IMR-90 (cell line): ENCODE measurements around the gene SGSM2. TPM values are rescaled to one million over a fixed set of nuclear protein-coding genes. Genes with fewer than 3 reads are reported as not detected.

Source experiments
- ATAC-seq: fragments of 200-7000 bp; cut with Tn5 transposase; 2 replicates; pipeline ENCODE4 v1.9.1; 2020; ENCODE audit warnings: low read depth, mild to moderate bottlenecking, moderate library complexity
- BruUV-seq: library from RNA; stranded (reverse); fragments of 400-500 nt; replicated peaks from 2 replicates; lab custom pipeline; 2021; lab: Mats Ljungman, UMichigan
- CTCF ChIA-PET: fragments of 300-600 bp; formaldehyde crosslinking; extraction: SDS; loops from one replicate; lab custom pipeline; 2021; ENCODE audit warnings: antibody characterized with exemption; lab: Yijun Ruan, JAX
- POLR2A ChIA-PET: fragments of 300-600 bp; sonication (Branson Sonifier 250); formaldehyde crosslinking; loops from one replicate; lab custom pipeline; 2022; ENCODE audit warnings: antibody characterized with exemption; ENCODE audit not compliant: unreplicated experiment; lab: Charles Lee
- DNase-seq: peaks from one replicate; pipeline ENCODE4 v3.0.0; 2013
- H2AFZ ChIP-seq: replicated peaks from 2 replicates; pipeline ENCODE3; 2013; ENCODE audit warnings: low read length, mild to moderate bottlenecking; ENCODE audit not compliant: poor library complexity
- H2AK5ac ChIP-seq: 2 replicates; pipeline ENCODE4 v1.6.1; 2013; ENCODE audit warnings: low read depth, low read length, inconsistent platforms
- H2AK9ac ChIP-seq: replicated peaks from 2 replicates; pipeline ENCODE3; 2013; ENCODE audit warnings: mild to moderate bottlenecking, low read depth, low read length, moderate library complexity; ENCODE audit not compliant: poor library complexity
- H2BK120ac ChIP-seq: 2 replicates; pipeline ENCODE4 v1.6.1; 2013; ENCODE audit warnings: low read depth, low read length, inconsistent platforms
- H2BK15ac ChIP-seq: 3 replicates; pipeline ENCODE4 v1.6.1; 2013; ENCODE audit warnings: low read depth, low read length, inconsistent platforms
- H2BK20ac ChIP-seq: 2 replicates; pipeline ENCODE4 v1.6.1; 2013; ENCODE audit warnings: low read depth, mild to moderate bottlenecking, inconsistent platforms, low read length, moderate library complexity
- H2BK5ac ChIP-seq: 2 replicates; pipeline ENCODE4 v1.6.1; 2013; ENCODE audit warnings: mild to moderate bottlenecking, low read depth, low read length, inconsistent platforms; ENCODE audit not compliant: poor library complexity, severe bottlenecking
- H3K14ac ChIP-seq: replicated peaks from 2 replicates; pipeline ENCODE4 v1.6.1; 2013; ENCODE audit warnings: low read depth, low read length, inconsistent platforms
- H3K18ac ChIP-seq: 2 replicates; pipeline ENCODE4 v1.6.1; 2013; ENCODE audit warnings: low read depth, low read length, control low read depth
- H3K23ac ChIP-seq: 2 replicates; pipeline ENCODE4 v1.6.1; 2013; ENCODE audit warnings: low read depth, low read length, inconsistent platforms
- H3K27ac ChIP-seq: 2 replicates; pipeline ENCODE4 v1.5.1; 2013; ENCODE audit warnings: mild to moderate bottlenecking, control low read depth, low read length; ENCODE audit not compliant: insufficient read depth
- H3K27me3 ChIP-seq: 2 replicates; pipeline ENCODE4 v1.6.1; 2013; ENCODE audit warnings: low read length; ENCODE audit not compliant: control insufficient read depth, insufficient read depth
- H3K36me3 ChIP-seq: 2 replicates; pipeline ENCODE4 v1.6.1; 2013; ENCODE audit warnings: low read length, mixed read lengths; ENCODE audit not compliant: control insufficient read depth, insufficient read depth
- H3K4ac ChIP-seq: 2 replicates; pipeline ENCODE4 v1.6.1; 2013; ENCODE audit warnings: low read depth, low read length, inconsistent platforms
- H3K4me1 ChIP-seq: 2 replicates; pipeline ENCODE4 v1.6.1; 2013; ENCODE audit warnings: low read length, mixed read lengths; ENCODE audit not compliant: control insufficient read depth, insufficient read depth
- H3K4me2 ChIP-seq: 2 replicates; pipeline ENCODE4 v1.6.1; 2013; ENCODE audit warnings: low read depth, mild to moderate bottlenecking, control low read depth, low read length, moderate library complexity
- H3K4me3 ChIP-seq: 2 replicates; pipeline ENCODE4 v1.5.1; 2013; ENCODE audit warnings: low read depth, mild to moderate bottlenecking, control low read depth, low read length, moderate library complexity; ENCODE audit not compliant: insufficient read depth
- H3K56ac ChIP-seq: 2 replicates; pipeline ENCODE4 v1.6.1; 2013; ENCODE audit warnings: low read length, inconsistent platforms; ENCODE audit not compliant: insufficient read depth; ENCODE audit errors: extremely low read depth
- H3K79me1 ChIP-seq, 2 experiments: 2 replicates each; pipeline ENCODE4 v1.6.1; 2013; ENCODE audit warnings: low read length in 2 of 2, inconsistent platforms in 1 of 2, low read depth in 1 of 2
- H3K9ac ChIP-seq: 2 replicates; pipeline ENCODE4 v1.6.1; 2013; ENCODE audit warnings: low read depth, low read length, control low read depth
- H3K9me1 ChIP-seq: 2 replicates; pipeline ENCODE4 v1.6.1; 2013; ENCODE audit warnings: low read length, inconsistent platforms; ENCODE audit not compliant: insufficient read depth
- H3K9me3 ChIP-seq: 2 replicates; pipeline ENCODE4 v1.6.1; 2013; ENCODE audit warnings: low read length; ENCODE audit not compliant: control insufficient read depth, insufficient read depth
- H4K20me1 ChIP-seq: 2 replicates; pipeline ENCODE4 v1.6.1; 2013; ENCODE audit warnings: low read length, inconsistent platforms; ENCODE audit not compliant: insufficient read depth
- H4K5ac ChIP-seq: 2 replicates; pipeline ENCODE4 v1.6.1; 2013; ENCODE audit warnings: mild to moderate bottlenecking, low read depth, low read length, control low read depth
- H4K8ac ChIP-seq, 2 experiments: 2 replicates each; pipeline ENCODE4 v1.6.1; 2013; ENCODE audit warnings: low read depth in 2 of 2, low read length in 2 of 2, control low read depth in 1 of 2, inconsistent platforms in 1 of 2
- H4K91ac ChIP-seq: 2 replicates; pipeline ENCODE4 v1.6.1; 2013; ENCODE audit warnings: low read depth, low read length, inconsistent platforms; ENCODE audit not compliant: insufficient read depth
- BHLHE40 ChIP-seq: fragments of 150-350 bp; IDR thresholded peaks from 2 replicates; pipeline ENCODE4 v1.6.1; 2016; ENCODE audit warnings: mild to moderate bottlenecking, low read depth, low read length
- CEBPB ChIP-seq: IDR thresholded peaks from 2 replicates; pipeline ENCODE4 v1.6.1; 2012; ENCODE audit warnings: low read depth, low read length, improper control_type of control experiment
- CHD1 ChIP-seq: IDR thresholded peaks from 2 replicates; pipeline ENCODE4 v1.6.1; 2012; ENCODE audit warnings: low read depth, low read length, improper control_type of control experiment
- MAZ ChIP-seq: IDR thresholded peaks from 2 replicates; pipeline ENCODE4 v1.6.1; 2012; ENCODE audit warnings: low read depth, mild to moderate bottlenecking, low read length, improper control_type of control experiment, moderate library complexity, borderline replicate concordance
- MXI1 ChIP-seq: IDR thresholded peaks from 2 replicates; pipeline ENCODE4 v1.6.1; 2012; ENCODE audit warnings: low read depth, mild to moderate bottlenecking, low read length, moderate library complexity, borderline replicate concordance
- POLR2A ChIP-seq: IDR thresholded peaks from 2 replicates; pipeline ENCODE4 v1.6.1; 2012; ENCODE audit warnings: mild to moderate bottlenecking, low read depth, low read length
- RAD21 ChIP-seq: IDR thresholded peaks from 2 replicates; pipeline ENCODE4 v1.6.1; 2012; ENCODE audit warnings: low read length, improper control_type of control experiment
- RFX5 ChIP-seq: IDR thresholded peaks from 2 replicates; pipeline ENCODE4 v1.8.0; 2012; ENCODE audit warnings: low read depth, mild to moderate bottlenecking, low read length, moderate library complexity
- SMC3 ChIP-seq: fragments of 150-350 bp; IDR thresholded peaks from 2 replicates; pipeline ENCODE4 v1.6.1; 2016; ENCODE audit warnings: low read depth, mild to moderate bottlenecking, antibody characterized with exemption, low read length, moderate library complexity
- WGBS, 2 experiments: methylation state at CpG; one replicate each; pipeline versions ENCODE4 v1.1.5 to v1.1.7; 2013; ENCODE audit warnings: missing lambda C conversion rate in 2 of 2; ENCODE audit not compliant: insufficient read length in 1 of 2; ENCODE audit errors: extremely low coverage in 2 of 2; 5-methylcytosine and 5-hydroxymethylcytosine counted together
- dilution Hi-C: fragments of 300-500 bp; cut with HindIII; formaldehyde crosslinking; loops from one replicate; pipeline ENCODE4 v1.14.3; 2018; ENCODE audit warnings: low sequenced_read_pairs; ENCODE audit not compliant: unreplicated experiment
- in situ Hi-C: fragments of 300-500 bp; cut with MboI; formaldehyde crosslinking; loops from 3 replicates; pipeline ENCODE4 v1.14.3; 2019; ENCODE audit warnings: low sequenced_read_pairs, inconsistent platforms, mixed read lengths
- intact Hi-C: fragments of 100-400 bp; cut with micrococcal nuclease; formaldehyde crosslinking; loops from 2 replicates; pipeline ENCODE4 v1.10.0; 2022
- polyA plus RNA-seq, 3 experiments: library from polyadenylated mRNA; depleted of rRNA; stranded (reverse); fragments of >200 nt; gene quantifications; 2 replicates each; pipeline ENCODE4 v1.2.3, GENCODE V29; 2012; ENCODE audit warnings: low replicate concordance in 1 of 3
- total RNA-seq: library from RNA; depleted of rRNA; stranded (reverse); fragments of >200 nt; gene quantifications from 2 replicates; pipeline ENCODE4 v1.2.3, GENCODE V29; 2012
- TF ChIP-seq, protein P1 (sequence below): conservative IDR thresholded peaks from 2 replicates; pipeline ENCODE4 v1.5.1; 2012; ENCODE audit warnings: mild to moderate bottlenecking, low read depth, low read length, improper control_type of control experiment

The SGSM2 gene
- total and polyA plus RNA-seq, 2 of the 4 experiments (the other 2 are of a cell fraction) = 13.6 to 81.2 TPM

DNA sequence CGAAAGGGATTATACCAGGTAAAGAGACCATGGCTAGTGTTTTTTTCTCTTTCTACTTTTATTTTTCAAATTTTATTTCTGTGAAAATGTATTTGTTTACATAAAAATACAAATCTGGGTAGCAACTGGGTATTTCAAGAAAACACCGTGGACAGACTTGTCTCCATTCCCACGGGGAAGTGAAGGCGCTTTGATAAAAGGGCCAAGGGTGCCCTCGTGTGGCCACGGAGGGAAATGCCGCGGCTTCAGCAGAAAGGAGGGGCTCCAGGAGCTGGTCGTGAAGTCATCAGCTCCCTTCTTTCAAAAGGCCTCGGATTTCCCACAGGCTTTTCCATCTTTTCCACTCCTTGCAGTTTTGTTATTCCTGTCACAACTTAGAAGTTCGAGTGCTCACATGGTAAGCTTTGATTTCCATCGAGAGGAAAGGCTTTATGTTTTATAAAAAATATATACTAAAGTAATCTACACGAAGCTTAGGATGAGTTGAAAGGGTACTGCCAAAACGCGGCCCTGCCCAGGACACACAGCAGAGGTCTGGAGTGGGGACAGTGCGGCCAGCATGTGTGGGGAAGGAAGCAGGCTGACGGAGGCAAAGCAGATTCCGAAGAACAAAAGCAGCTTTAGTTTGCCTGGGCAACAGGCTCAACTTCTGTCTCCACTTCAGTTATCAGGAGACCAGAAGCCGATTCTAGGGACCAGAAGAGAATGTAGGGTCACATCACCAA lies 78.9 kb downstream of the SGSM2 start:
- Histone ChIP-seq H2BK120ac (no peak overlapping the region), H4K5ac (no peak overlapping the region; the same call in 1 of the 2 replicates), H3K23ac (no peak overlapping the region), H3K79me1 (peaks cover 4 to 28% of the 10 kb centered on the region in 2 experiments; a peak in 3 of 4 replicates), H3K36me3 (peaks cover 14% of the 10 kb centered on the region), H2AK9ac (no peak overlapping the region), H3K27me3 (no peaks in the 10 kb centered on the region), H4K20me1 (no peaks in the 10 kb centered on the region), H3K4ac (peak overlapping the region; percentile 18; the same call in 1 of the 2 replicates), H3K27ac (peak overlapping the region; percentile 16; the same call in 1 of the 2 replicates), H4K8ac (peak overlapping the region in 1 of 2 experiments; percentile 31; a peak in 1 of 4 replicates), H3K9ac (no peak overlapping the region), H3K9me3 (no peaks in the 10 kb centered on the region), H2BK15ac (no peak overlapping the region), H3K4me1 (peaks cover 22% of the 10 kb centered on the region), H2BK20ac (0 out of 2 replicates have a peak overlapping the region, but pooled peaks have one; percentile 3), H4K91ac (peak overlapping the region; percentile 61), H2AFZ (no peak overlapping the region), H3K4me3 (no peak overlapping the region), H3K14ac (no peak overlapping the region), H3K18ac (no peak overlapping the region), H2BK5ac (no peak overlapping the region), H3K56ac (no peak overlapping the region), H3K9me1 (no peaks in the 10 kb centered on the region; the same call in 1 of the 2 replicates), H3K4me2 (no peak overlapping the region), H2AK5ac (no peak overlapping the region)
- in situ Hi-C loops = no loop called here
- intact Hi-C loops = loop anchor here (1.0 kb wide), 2 partner anchors 24 to 34 kb away; no protein-coding TSS in a partner anchor
- dilution Hi-C loops = no loop called here
- 76% methylated on average over 4 of the region's 19 CpGs; no CpG with 5 or more reads in 1 of the 2 experiments for WGBS, 2 experiments
- DNase-seq (peak; percentile 86), ATAC-seq (peak; percentile 72)
- BruUV-seq = no TSS peak
- ChIA-PET POLR2A (interaction anchor here (0.7 to 0.9 kb wide), 2 partner anchors 34 to 305 kb away, joined by 3 read pairs; no protein-coding TSS in a partner anchor), CTCF (interaction anchor here (0.5 to 4.9 kb wide), 14 partner anchors 9 to 359 kb away, joined by 3 to 64 read pairs (median 4); no protein-coding TSS in a partner anchor)
- 0 out of 2 replicates have a peak, but pooled peaks have one; percentile 28 for TF ChIP-seq MXI1
- TF ChIP-seq, protein P1, sequence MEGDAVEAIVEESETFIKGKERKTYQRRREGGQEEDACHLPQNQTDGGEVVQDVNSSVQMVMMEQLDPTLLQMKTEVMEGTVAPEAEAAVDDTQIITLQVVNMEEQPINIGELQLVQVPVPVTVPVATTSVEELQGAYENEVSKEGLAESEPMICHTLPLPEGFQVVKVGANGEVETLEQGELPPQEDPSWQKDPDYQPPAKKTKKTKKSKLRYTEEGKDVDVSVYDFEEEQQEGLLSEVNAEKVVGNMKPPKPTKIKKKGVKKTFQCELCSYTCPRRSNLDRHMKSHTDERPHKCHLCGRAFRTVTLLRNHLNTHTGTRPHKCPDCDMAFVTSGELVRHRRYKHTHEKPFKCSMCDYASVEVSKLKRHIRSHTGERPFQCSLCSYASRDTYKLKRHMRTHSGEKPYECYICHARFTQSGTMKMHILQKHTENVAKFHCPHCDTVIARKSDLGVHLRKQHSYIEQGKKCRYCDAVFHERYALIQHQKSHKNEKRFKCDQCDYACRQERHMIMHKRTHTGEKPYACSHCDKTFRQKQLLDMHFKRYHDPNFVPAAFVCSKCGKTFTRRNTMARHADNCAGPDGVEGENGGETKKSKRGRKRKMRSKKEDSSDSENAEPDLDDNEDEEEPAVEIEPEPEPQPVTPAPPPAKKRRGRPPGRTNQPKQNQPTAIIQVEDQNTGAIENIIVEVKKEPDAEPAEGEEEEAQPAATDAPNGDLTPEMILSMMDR = peak; percentile 98
- TF ChIP-seq RFX5 = peak; percentile 79; the same call in 1 of the 2 replicates
- peak; percentile 97 for TF ChIP-seq SMC3
- no peak; the same call in 1 of the 2 replicates for TF ChIP-seq CHD1
- no peak for TF ChIP-seq CEBPB
- TF ChIP-seq POLR2A = peak; percentile 46
- TF ChIP-seq MAZ = peak; percentile 85
- no peak for TF ChIP-seq BHLHE40
- TF ChIP-seq RAD21 = peak; percentile 97
